Upper lobe of right lung (tissue), 1 donor: ENCODE measurements around the gene HS3ST3B1. TPM values are rescaled to one million over a fixed set of nuclear protein-coding genes. Genes with fewer than 3 reads are reported as not detected.

Source experiments
- ATAC-seq: fragments of 200-7000 bp; cut with Tn5 transposase; one replicate; pipeline ENCODE4 v1.9.1; 2020; ENCODE audit warnings: mild to moderate bottlenecking, moderate library complexity
- DNase-seq: peaks from one replicate; pipeline ENCODE4 v3.0.0-alpha.2; 2020
- H3K27ac ChIP-seq: fragments of 200-600 bp; one replicate; pipeline ENCODE4 v1.8.0; 2022
- H3K27me3 ChIP-seq: fragments of 200-600 bp; one replicate; pipeline ENCODE4 v1.8.0; 2022; ENCODE audit warnings: mild to moderate bottlenecking
- H3K36me3 ChIP-seq: fragments of 200-600 bp; one replicate; pipeline ENCODE4 v1.8.0; 2022
- H3K4me1 ChIP-seq: fragments of 200-600 bp; one replicate; pipeline ENCODE4 v1.8.0; 2022
- H3K4me3 ChIP-seq: fragments of 200-600 bp; one replicate; pipeline ENCODE4 v1.8.0; 2022; ENCODE audit warnings: mild to moderate bottlenecking
- H3K9me3 ChIP-seq: fragments of 200-600 bp; one replicate; pipeline ENCODE4 v1.8.0; 2022
- CTCF ChIP-seq: fragments of 200-600 bp; IDR thresholded peaks from one replicate; pipeline ENCODE4 v1.8.0; 2022; ENCODE audit warnings: antibody characterized with exemption
- intact Hi-C: fragments of 100-400 bp; cut with DNase I; formaldehyde crosslinking; loops from one replicate; pipeline ENCODE4 v1.11.0; 2022
- total RNA-seq: library from RNA; stranded (reverse); fragmentation: NEBNext Ultra II Directional; extraction: Animal tissue kit (Norgen Biotek cat#: 25700); gene quantifications from one replicate; pipeline ENCODE4 v1.2.1, GENCODE V29; 2021
- donor health status: DM: no; HTN: yes; CAD: no; lungs with severe emphysema.

The HS3ST3B1 gene
- total RNA-seq, 1 donor from 2014 or later = 2.7 TPM

GRCh38 chr17:14361470-14361869 lies 60.6 kb downstream of the HS3ST3B1 start:
- no peak for ATAC-seq
- no peak for TF ChIP-seq CTCF
- Histone ChIP-seq H3K9me3 (no peaks in the 10 kb centered on the region), H3K4me1 (no peaks in the 10 kb centered on the region), H3K27me3 (no peaks in the 10 kb centered on the region), H3K36me3 (no peaks in the 10 kb centered on the region), H3K4me3 (no peak overlapping the region), H3K27ac (no peak overlapping the region)
- DNase-seq = no peak
- intact Hi-C loops = no loop called here

- H3K27ac ChIP-seq = no peak overlapping the region
- H3K4me3 ChIP-seq = no peak overlapping the region
- DNase-seq (no peak), ATAC-seq (peak; percentile 57)
- TF ChIP-seq CTCF = no peak
- H3K9me3 ChIP-seq = no peaks in the 10 kb centered on the region
- no peaks in the 10 kb centered on the region for H3K36me3 ChIP-seq
- intact Hi-C loops = no loop called here
- no peaks in the 10 kb centered on the region for H3K27me3 ChIP-seq
- H3K4me1 ChIP-seq = no peaks in the 10 kb centered on the region
These were observed 61.1 kb downstream of the HS3ST3B1 start for GRCh38 chr17:14361945-14362508.

- H3K27ac ChIP-seq = no peak overlapping the region
- no peaks in the 10 kb centered on the region for H3K9me3 ChIP-seq
- DNase-seq (no peak), ATAC-seq (no peak)
- no peaks in the 10 kb centered on the region for H3K4me1 ChIP-seq
- no peaks in the 10 kb centered on the region for H3K27me3 ChIP-seq
- no peaks in the 10 kb centered on the region for H3K36me3 ChIP-seq
- H3K4me3 ChIP-seq = no peak overlapping the region
- no peak for TF ChIP-seq CTCF
- intact Hi-C loops = no loop called here
These were observed 65.3 kb downstream of the HS3ST3B1 start for GRCh38 chr17:14366199-14366598.

- H3K9me3 ChIP-seq = no peaks in the 10 kb centered on the region
- no peak overlapping the region for H3K4me3 ChIP-seq
- no peaks in the 10 kb centered on the region for H3K4me1 ChIP-seq
- intact Hi-C loops = no loop called here
- no peaks in the 10 kb centered on the region for H3K27me3 ChIP-seq
- no peak overlapping the region for H3K27ac ChIP-seq
- no peak for ATAC-seq
- DNase-seq = no peak
- H3K36me3 ChIP-seq = no peaks in the 10 kb centered on the region
- no peak for TF ChIP-seq CTCF
These were observed 71.6 kb downstream of the HS3ST3B1 start for GRCh38 chr17:14372461-14372860.

GRCh38 chr17:14372905-14373613 lies 72.2 kb downstream of the HS3ST3B1 start:
- DNase-seq (no peak), ATAC-seq (peak; percentile 39)
- H3K27me3 ChIP-seq = no peaks in the 10 kb centered on the region
- intact Hi-C loops = no loop called here
- no peak overlapping the region for H3K27ac ChIP-seq
- H3K4me3 ChIP-seq = no peak overlapping the region
- TF ChIP-seq CTCF = no peak
- no peaks in the 10 kb centered on the region for H3K4me1 ChIP-seq
- H3K9me3 ChIP-seq = no peaks in the 10 kb centered on the region
- no peaks in the 10 kb centered on the region for H3K36me3 ChIP-seq
